Measurements from ENCODE around the gene RFC2. TPM values are rescaled to one million over a fixed set of nuclear protein-coding genes. Genes with fewer than 3 reads are reported as not detected.

RFC2 gene
- total RNA-seq (ENCODE audit: unreplicated experiment): 16.8 TPM
- long read RNA-seq, transcript RFC2-201 (11 exons, 1,695 nt): major isoform, 16 of 18 reads
- long read RNA-seq, partial matches to known transcripts: 0 of 18 reads
- long read RNA-seq, other reads (novel, unspliced or antisense): 1 of 18 reads

DNA sequence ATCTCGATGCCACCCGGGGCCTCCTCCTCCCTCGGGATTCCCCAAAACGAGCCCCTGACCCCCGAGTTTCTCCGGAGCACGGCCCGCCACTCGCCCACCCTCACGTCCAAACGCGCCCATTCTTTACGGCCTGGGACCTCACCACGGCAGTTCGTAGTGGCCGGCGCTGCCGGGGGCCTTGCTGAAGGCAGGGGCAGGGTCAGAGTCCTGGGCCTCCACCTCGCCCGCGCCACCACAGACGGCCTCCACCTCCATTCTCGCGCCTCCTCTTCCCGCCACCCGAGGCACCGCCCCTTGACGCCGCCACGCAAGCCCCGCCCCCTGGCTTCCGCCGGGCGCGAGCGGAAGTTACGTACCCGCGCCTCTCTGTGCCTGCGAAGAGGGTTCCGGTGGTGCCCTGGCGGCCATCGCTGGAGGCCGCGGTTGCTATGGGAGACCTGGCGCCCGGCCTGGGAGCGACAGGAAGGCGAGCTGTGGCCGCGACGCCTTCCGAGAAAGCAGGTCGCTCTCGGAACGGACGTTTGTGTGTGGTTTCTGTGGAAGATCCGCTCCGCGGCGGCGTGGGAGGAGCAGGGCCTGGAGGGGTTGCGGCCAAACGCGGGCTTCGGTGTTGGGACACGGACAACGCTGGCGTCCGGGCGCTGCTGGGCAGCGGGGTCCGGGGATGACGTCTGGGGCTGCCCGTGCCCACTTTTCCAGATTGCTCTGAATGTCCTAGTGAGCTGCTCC lies at the start of gene RFC2:
TSS of gene RFC2 (minus strand) at position 271 of the 729 bp plus-strand sequence. CDS start at position 255, 16 bp downstream.
- Mint-ChIP-seq H3K27me3 (ENCODE audit: unreplicated experiment) (peaks cover 7% of the 10 kb centered on the region), H3K4me1 (ENCODE audit: low read depth, unreplicated experiment) (no peaks in the 10 kb centered on the region), H3K27ac (ENCODE audit: unreplicated experiment) (peak within 1 kb of the TSS; percentile 85), H3K9me3 (ENCODE audit: unreplicated experiment) (peaks cover 6% of the 10 kb centered on the region), H3K4me3 (ENCODE audit: unreplicated experiment) (peak within 1 kb of the TSS; percentile 90), H3K36me3 (ENCODE audit: unreplicated experiment) (no peaks in the 10 kb centered on the region)
- peak; percentile 98 for DNase-seq
- TF ChIP-seq, protein P1, sequence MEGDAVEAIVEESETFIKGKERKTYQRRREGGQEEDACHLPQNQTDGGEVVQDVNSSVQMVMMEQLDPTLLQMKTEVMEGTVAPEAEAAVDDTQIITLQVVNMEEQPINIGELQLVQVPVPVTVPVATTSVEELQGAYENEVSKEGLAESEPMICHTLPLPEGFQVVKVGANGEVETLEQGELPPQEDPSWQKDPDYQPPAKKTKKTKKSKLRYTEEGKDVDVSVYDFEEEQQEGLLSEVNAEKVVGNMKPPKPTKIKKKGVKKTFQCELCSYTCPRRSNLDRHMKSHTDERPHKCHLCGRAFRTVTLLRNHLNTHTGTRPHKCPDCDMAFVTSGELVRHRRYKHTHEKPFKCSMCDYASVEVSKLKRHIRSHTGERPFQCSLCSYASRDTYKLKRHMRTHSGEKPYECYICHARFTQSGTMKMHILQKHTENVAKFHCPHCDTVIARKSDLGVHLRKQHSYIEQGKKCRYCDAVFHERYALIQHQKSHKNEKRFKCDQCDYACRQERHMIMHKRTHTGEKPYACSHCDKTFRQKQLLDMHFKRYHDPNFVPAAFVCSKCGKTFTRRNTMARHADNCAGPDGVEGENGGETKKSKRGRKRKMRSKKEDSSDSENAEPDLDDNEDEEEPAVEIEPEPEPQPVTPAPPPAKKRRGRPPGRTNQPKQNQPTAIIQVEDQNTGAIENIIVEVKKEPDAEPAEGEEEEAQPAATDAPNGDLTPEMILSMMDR (IDR thresholded peaks at IDR 0.05; ENCODE audit: partially characterized antibody, unreplicated experiment): peak; percentile 57

DNA sequence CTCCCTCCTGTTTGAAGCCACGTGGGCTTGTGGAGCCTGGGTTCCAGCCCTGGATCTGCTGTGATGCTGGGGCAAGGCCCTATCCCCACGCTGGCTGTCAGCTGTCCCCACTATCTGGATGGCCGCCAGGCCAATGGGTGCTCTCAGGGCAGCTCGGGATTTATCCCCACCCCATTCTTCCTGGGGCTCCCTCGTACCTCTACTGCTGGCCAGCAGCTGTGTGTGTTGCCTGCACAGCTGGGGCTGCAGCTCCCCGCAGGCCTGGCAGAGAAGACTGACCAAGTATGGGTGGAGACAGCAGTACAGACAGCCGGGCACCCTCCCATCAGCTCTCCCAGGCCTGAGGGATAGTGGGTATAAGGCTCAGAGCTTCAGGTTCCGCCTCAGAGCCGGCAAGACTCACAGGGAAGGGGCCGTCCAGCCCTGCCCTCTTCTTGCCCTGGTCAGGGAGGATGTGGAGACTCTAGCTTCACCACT lies 48.6 kb upstream of the RFC2 start:
- peaks cover 2% of the 10 kb centered on the region for H3K9me3 Mint-ChIP-seq (ENCODE audit: unreplicated experiment)
- peaks cover 5% of the 10 kb centered on the region for H3K4me1 Mint-ChIP-seq (ENCODE audit: low read depth, unreplicated experiment)
- H3K27ac Mint-ChIP-seq (ENCODE audit: unreplicated experiment): no peak overlapping the region
- H3K4me3 Mint-ChIP-seq (ENCODE audit: unreplicated experiment): no peak overlapping the region
- peaks cover 3% of the 10 kb centered on the region for H3K27me3 Mint-ChIP-seq (ENCODE audit: unreplicated experiment)
- no peaks in the 10 kb centered on the region for H3K36me3 Mint-ChIP-seq (ENCODE audit: unreplicated experiment)
- TF ChIP-seq, protein P1 (IDR thresholded peaks at IDR 0.05; ENCODE audit: partially characterized antibody, unreplicated experiment): no peak
- DNase-seq: no peak

DNA sequence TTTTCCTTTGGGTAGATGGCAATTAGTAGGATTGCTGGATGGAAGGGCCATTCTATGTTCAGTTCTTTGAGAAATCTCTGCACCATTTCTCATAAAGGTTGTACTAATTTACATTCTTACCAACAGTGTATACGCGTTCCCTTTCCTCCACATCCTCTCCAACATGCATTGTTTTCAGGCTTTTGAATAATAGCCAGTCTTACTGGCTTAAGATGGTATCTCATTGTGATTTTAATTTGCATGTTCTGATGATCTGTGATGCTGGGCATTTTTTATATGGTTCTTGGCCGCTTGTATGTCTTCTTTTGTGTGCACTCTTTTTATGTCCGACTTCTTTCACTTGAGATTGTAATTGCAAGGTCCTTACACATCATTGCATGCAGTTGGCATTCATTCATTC lies 46.7 kb upstream of the RFC2 start:
- Mint-ChIP-seq H3K36me3 (ENCODE audit: unreplicated experiment) (no peaks in the 10 kb centered on the region), H3K9me3 (ENCODE audit: unreplicated experiment) (peaks cover 3% of the 10 kb centered on the region), H3K4me3 (ENCODE audit: unreplicated experiment) (no peak overlapping the region), H3K27me3 (ENCODE audit: unreplicated experiment) (peaks cover 1% of the 10 kb centered on the region), H3K27ac (ENCODE audit: unreplicated experiment) (no peak overlapping the region), H3K4me1 (ENCODE audit: low read depth, unreplicated experiment) (no peaks in the 10 kb centered on the region)
- DNase-seq: no peak
- TF ChIP-seq, protein P1 (IDR thresholded peaks at IDR 0.05; ENCODE audit: partially characterized antibody, unreplicated experiment): no peak

DNA sequence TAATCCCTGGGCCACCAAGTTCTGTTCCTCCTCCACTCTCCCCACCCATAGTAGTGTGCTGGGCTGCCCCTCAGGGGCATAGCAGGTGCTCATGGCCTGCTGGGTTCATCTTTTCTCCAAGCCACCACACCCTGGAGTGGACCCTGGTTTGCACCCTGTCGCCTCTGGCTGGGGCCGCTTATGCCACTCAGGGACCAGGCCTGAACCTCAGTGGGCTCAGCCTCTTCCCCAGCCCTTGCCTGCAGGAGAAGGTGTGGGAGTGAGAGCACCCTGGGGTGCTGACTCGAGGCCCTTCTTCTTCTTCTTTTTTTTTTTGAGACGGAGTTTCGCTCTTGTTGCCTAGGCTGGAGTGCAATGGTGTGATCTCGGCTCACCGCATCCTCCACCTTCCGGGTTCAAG lies 45.2 kb upstream of the RFC2 start:
- H3K27ac Mint-ChIP-seq (ENCODE audit: unreplicated experiment): no peak overlapping the region
- TF ChIP-seq, protein P1 (IDR thresholded peaks at IDR 0.05; ENCODE audit: partially characterized antibody, unreplicated experiment): no peak
- DNase-seq: no peak
- H3K27me3 Mint-ChIP-seq (ENCODE audit: unreplicated experiment): no peaks in the 10 kb centered on the region
- no peak overlapping the region for H3K4me3 Mint-ChIP-seq (ENCODE audit: unreplicated experiment)
- H3K4me1 Mint-ChIP-seq (ENCODE audit: low read depth, unreplicated experiment): peaks cover 7% of the 10 kb centered on the region
- H3K36me3 Mint-ChIP-seq (ENCODE audit: unreplicated experiment): no peaks in the 10 kb centered on the region
- H3K9me3 Mint-ChIP-seq (ENCODE audit: unreplicated experiment): peaks cover 4% of the 10 kb centered on the region

Data from glutamatergic neuron (in vitro differentiated cells).